Mesenchymal stem cell (in vitro differentiated cells and primary cell): ENCODE measurements around the gene RGP1.

Experiments
- DNase-seq: peaks from one replicate; pipeline ENCODE4 v3.0.0-alpha.2; 2013
- H2AFZ ChIP-seq: one replicate; pipeline ENCODE4 v1.6.1; 2013; ENCODE audit warnings: low read depth, mild to moderate bottlenecking, control low read depth, inconsistent platforms, low read length, moderate library complexity
- H2AK5ac ChIP-seq: 2 replicates; pipeline ENCODE4 v1.6.1; 2013; ENCODE audit warnings: low read length, moderate library complexity, mild to moderate bottlenecking, inconsistent platforms; ENCODE audit not compliant: severe bottlenecking
- H2BK120ac ChIP-seq: one replicate; pipeline ENCODE4 v1.6.1; 2013; ENCODE audit warnings: low read depth, mild to moderate bottlenecking, inconsistent platforms, low read length, moderate library complexity
- H2BK12ac ChIP-seq, 2 experiments: one replicate each; pipeline ENCODE4 v1.6.1; 2013; ENCODE audit warnings: inconsistent platforms in 2 of 2, low read length in 2 of 2, mild to moderate bottlenecking in 2 of 2, moderate library complexity in 2 of 2, control low read depth in 1 of 2
- H2BK15ac ChIP-seq: one replicate; pipeline ENCODE4 v1.6.1; 2013; ENCODE audit warnings: mild to moderate bottlenecking, low read depth, inconsistent platforms; ENCODE audit not compliant: poor library complexity, severe bottlenecking
- H2BK5ac ChIP-seq: 2 replicates; pipeline ENCODE4 v1.6.1; 2013; ENCODE audit warnings: low read depth, mild to moderate bottlenecking, low read length, control low read depth, inconsistent platforms; ENCODE audit not compliant: poor library complexity, severe bottlenecking
- H3K14ac ChIP-seq, 2 experiments: one replicate each; pipeline ENCODE4 v1.6.1; 2013; ENCODE audit warnings: inconsistent platforms in 2 of 2, low read length in 2 of 2, control low read depth in 1 of 2, mild to moderate bottlenecking in 1 of 2, moderate library complexity in 1 of 2
- H3K18ac ChIP-seq, 2 experiments: one replicate each; pipeline ENCODE4 v1.6.1; 2013; ENCODE audit warnings: inconsistent platforms in 2 of 2, low read length in 2 of 2, control low read depth in 1 of 2, low read depth in 1 of 2, mild to moderate bottlenecking in 1 of 2
- H3K23ac ChIP-seq, 2 experiments: one replicate each; pipeline ENCODE4 v1.6.1; 2013; ENCODE audit warnings: inconsistent platforms in 2 of 2, low read length in 2 of 2, mild to moderate bottlenecking in 2 of 2, moderate library complexity in 2 of 2, control low read depth in 1 of 2
- H3K27ac ChIP-seq: 2 replicates; pipeline ENCODE4 v1.5.1; 2013; ENCODE audit warnings: mild to moderate bottlenecking, moderate library complexity, low read length, control low read depth, inconsistent platforms; ENCODE audit not compliant: poor library complexity, severe bottlenecking
- H3K27me3 ChIP-seq, 2 experiments: 2 replicates each; pipeline versions ENCODE4 v1.6.1 to v1.7.0; 2013; ENCODE audit warnings: low read length in 2 of 2, mild to moderate bottlenecking in 2 of 2, moderate library complexity in 2 of 2, control low read depth in 1 of 2, inconsistent platforms in 1 of 2; ENCODE audit not compliant: control insufficient read depth in 1 of 2, insufficient read depth in 1 of 2
- H3K36me3 ChIP-seq, 2 experiments: 2 replicates each; pipeline versions ENCODE4 v1.6.1 to v1.7.0; 2013; ENCODE audit warnings: low read length in 2 of 2, control low read depth in 1 of 2, inconsistent platforms in 1 of 2, low read depth in 1 of 2, mild to moderate bottlenecking in 1 of 2; ENCODE audit not compliant: insufficient read depth in 2 of 2, control insufficient read depth in 1 of 2
- H3K4ac ChIP-seq, 2 experiments: one replicate each; pipeline ENCODE4 v1.6.1; 2013; ENCODE audit warnings: inconsistent platforms in 2 of 2, low read length in 2 of 2, mild to moderate bottlenecking in 2 of 2, moderate library complexity in 2 of 2, control low read depth in 1 of 2, low read depth in 1 of 2
- H3K4me1 ChIP-seq: 2 replicates; pipeline ENCODE4 v1.6.1; 2013; ENCODE audit warnings: low read depth, low read length, control low read depth; ENCODE audit not compliant: control insufficient read depth, insufficient read depth
- H3K4me2 ChIP-seq: 2 replicates; pipeline ENCODE4 v1.6.1; 2013; ENCODE audit warnings: low read length, mild to moderate bottlenecking, inconsistent platforms; ENCODE audit not compliant: poor library complexity, severe bottlenecking
- H3K4me3 ChIP-seq, 2 experiments: 2 replicates each; pipeline versions ENCODE4 v1.5.1 to v1.7.0; 2013; ENCODE audit warnings: low read length in 2 of 2, mild to moderate bottlenecking in 2 of 2, control low read depth in 1 of 2, low read depth in 1 of 2; ENCODE audit not compliant: insufficient read depth in 1 of 2
- H3K79me1 ChIP-seq: replicated peaks from 2 replicates; pipeline ENCODE4 v1.6.1; 2013; ENCODE audit warnings: mild to moderate bottlenecking, control low read depth, low read length, inconsistent platforms; ENCODE audit not compliant: poor library complexity, severe bottlenecking
- H3K9ac ChIP-seq: 2 replicates; pipeline ENCODE4 v1.7.0; 2013; ENCODE audit warnings: mild to moderate bottlenecking, low read length, moderate library complexity
- H3K9me3 ChIP-seq: 2 replicates; pipeline ENCODE4 v1.7.0; 2013; ENCODE audit warnings: mild to moderate bottlenecking, low read length; ENCODE audit not compliant: control insufficient read depth
- H4K8ac ChIP-seq: one replicate; pipeline ENCODE4 v1.6.1; 2013; ENCODE audit warnings: inconsistent platforms, mild to moderate bottlenecking, low read length, moderate library complexity
- H4K91ac ChIP-seq: one replicate; pipeline ENCODE4 v1.6.1; 2013; ENCODE audit warnings: mild to moderate bottlenecking, low read length, inconsistent platforms
- WGBS: methylation state at CpG from one replicate; pipeline ENCODE4 v1.1.7; 2013; ENCODE audit warnings: mixed read lengths; 5-methylcytosine and 5-hydroxymethylcytosine counted together
- small RNA-seq: library from polyadenylated mRNA; stranded (forward); fragments of <200 nt; extraction: miRNeasy Mini kit (QIAGEN cat#:217004); gene quantifications from one replicate; pipeline ENCODE3, GENCODE V24; 2013; ENCODE audit warnings: low read depth

The RGP1 gene

DNA sequence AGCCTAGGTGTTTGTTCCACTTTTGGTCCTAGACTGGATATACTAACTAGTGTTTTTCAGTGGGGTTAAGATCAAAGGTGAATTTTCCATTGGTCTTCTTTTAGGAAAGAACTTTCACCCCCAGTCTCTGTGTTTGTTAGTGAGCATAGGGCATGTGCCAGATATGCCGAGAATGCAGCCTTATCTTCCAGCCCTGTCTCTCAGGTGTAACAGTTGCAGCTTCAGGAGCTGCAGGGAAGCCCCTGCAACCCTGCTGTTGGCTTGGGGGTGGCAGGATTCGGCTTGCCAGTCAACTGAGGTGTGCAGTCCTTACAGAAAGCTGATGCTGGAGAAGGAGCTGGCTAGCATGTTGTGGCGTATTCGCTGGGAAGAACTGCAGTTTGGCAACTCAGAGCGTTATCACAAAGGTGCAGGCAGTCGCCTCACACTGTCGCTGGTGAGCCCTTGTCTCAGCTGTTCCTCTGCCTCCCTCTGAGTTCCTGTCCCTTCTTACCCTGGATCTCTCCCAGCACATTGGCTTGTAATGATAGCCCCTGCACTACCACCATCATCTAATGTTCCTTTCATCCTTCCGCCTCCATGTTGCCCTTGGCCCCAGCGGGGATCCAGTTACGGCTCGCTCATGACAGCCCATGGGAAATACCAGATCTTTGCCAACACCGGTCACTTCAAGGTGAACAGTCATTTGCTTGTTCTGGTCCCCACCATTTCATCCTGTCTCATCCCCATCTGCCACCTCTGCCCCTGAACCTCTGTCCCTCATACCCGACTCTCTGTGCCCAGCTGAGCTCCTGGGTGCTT, 52.4 kb downstream of the RGP1 start:
- H2BK120ac ChIP-seq = no peak overlapping the region
- H4K8ac ChIP-seq = no peak overlapping the region
- no peak for DNase-seq
- 91% methylated on average over 13 of the region's 13 CpGs for WGBS
- no peak overlapping the region for H3K4me3 ChIP-seq
- no peaks in the 10 kb centered on the region for H3K9me3 ChIP-seq
- H3K23ac ChIP-seq = no peak overlapping the region
- no peak overlapping the region for H3K14ac ChIP-seq
- H3K36me3 ChIP-seq = peaks cover 39 to 68% of the 10 kb centered on the region in 2 experiments
- no peak overlapping the region for H2BK12ac ChIP-seq
- no peak overlapping the region for H3K4ac ChIP-seq
- H3K9ac ChIP-seq = no peak overlapping the region
- H2BK15ac ChIP-seq = no peak overlapping the region
- H2BK5ac ChIP-seq = no peak overlapping the region
- H3K79me1 ChIP-seq = peaks cover 11% of the 10 kb centered on the region
- no peak overlapping the region for H2AK5ac ChIP-seq
- H3K18ac ChIP-seq = no peak overlapping the region
- no peak overlapping the region for H3K27ac ChIP-seq
- H2AFZ ChIP-seq = no peak overlapping the region
- H3K4me2 ChIP-seq = no peak overlapping the region
- H3K4me1 ChIP-seq = peaks cover 5% of the 10 kb centered on the region
- H3K27me3 ChIP-seq = no peaks in the 10 kb centered on the region
- H4K91ac ChIP-seq = no peak overlapping the region

DNA sequence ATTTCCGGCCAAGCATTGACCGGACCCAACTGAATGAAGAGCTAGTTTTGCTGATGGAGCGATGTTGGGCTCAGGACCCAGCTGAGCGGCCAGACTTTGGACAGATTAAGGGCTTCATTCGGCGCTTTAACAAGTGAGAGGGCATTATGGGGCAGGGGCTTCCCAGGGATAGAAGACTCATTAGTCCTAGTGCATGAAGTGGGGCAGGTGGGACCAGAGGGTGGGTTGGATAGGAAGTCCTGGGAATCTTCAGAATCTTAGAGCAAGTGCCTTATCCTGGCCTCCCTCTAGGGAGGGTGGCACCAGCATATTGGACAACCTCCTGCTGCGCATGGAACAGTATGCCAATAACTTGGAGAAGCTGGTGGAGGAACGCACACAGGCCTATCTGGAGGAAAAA, 57.0 kb downstream of the RGP1 start:
- H3K4me3 ChIP-seq = no peak overlapping the region
- DNase-seq = no peak
- peaks cover 53 to 83% of the 10 kb centered on the region in 2 experiments for H3K36me3 ChIP-seq
- no peak overlapping the region for H4K91ac ChIP-seq
- no peak overlapping the region for H4K8ac ChIP-seq
- H3K79me1 ChIP-seq = no peaks in the 10 kb centered on the region
- no peak overlapping the region for H3K9ac ChIP-seq
- no peak overlapping the region for H3K4me2 ChIP-seq
- no peaks in the 10 kb centered on the region for H3K27me3 ChIP-seq
- no peak overlapping the region for H3K4ac ChIP-seq
- no peak overlapping the region for H2BK12ac ChIP-seq
- no peak overlapping the region for H2AFZ ChIP-seq
- H2BK120ac ChIP-seq = no peak overlapping the region
- no peaks in the 10 kb centered on the region for H3K4me1 ChIP-seq
- H2AK5ac ChIP-seq = no peak overlapping the region
- 99% methylated on average over 8 of the region's 8 CpGs for WGBS
- H3K18ac ChIP-seq = no peak overlapping the region
- no peak overlapping the region for H2BK15ac ChIP-seq
- H2BK5ac ChIP-seq = no peak overlapping the region
- no peaks in the 10 kb centered on the region for H3K9me3 ChIP-seq
- no peak overlapping the region for H3K23ac ChIP-seq
- H3K27ac ChIP-seq = no peak overlapping the region
- H3K14ac ChIP-seq = no peak overlapping the region

Small RNA genes lying within 50 kb of the gene (small RNA-seq; reads per million reads assigned to genes)
- 0.86 reads per million for gene MIR6853
